Measurements from ENCODE around the gene AGPAT1. TPM values are rescaled to one million over a fixed set of nuclear protein-coding genes. Genes with fewer than 3 reads are reported as not detected.

The AGPAT1 gene
- polyA plus RNA-seq, 1 of the 3 experiments (the other 2 are of a cell fraction): 118 TPM

- Histone ChIP-seq H3K9me3 (no peaks in the 10 kb centered on the region), H3K36me3 (replicated peaks in 1 of 2; ENCODE audit: control insufficient read depth in 1 of 2, insufficient read depth in 2 of 2, low read length in 1 of 2) (peaks cover 9 to 12% of the 10 kb centered on the region in 2 experiments), H3K9ac (peak overlapping the region; percentile 84), H4K20me1 (ENCODE audit: insufficient read depth) (no peaks in the 10 kb centered on the region), H3F3A (replicated peaks; ENCODE audit: insufficient read depth) (peaks cover 13% of the 10 kb centered on the region), H3K4me1 (ENCODE audit: control insufficient read depth in 1 of 2, insufficient read depth in 2 of 2, low read depth in 1 of 2, low read length in 1 of 2) (peaks cover 12 to 40% of the 10 kb centered on the region in 2 experiments; a peak in 3 of 4 replicates), H3K27ac (ENCODE audit: low read depth in 2 of 2, low read length in 1 of 2) (peak overlapping the region; percentile 98 to 99), H3K9me2 (no peaks in the 10 kb centered on the region), H3K4me2 (peak overlapping the region; percentile 81), H3K79me2 (ENCODE audit: insufficient read depth) (peaks cover 53% of the 10 kb centered on the region), H2AFZ (ENCODE audit: low read depth) (peak overlapping the region; percentile 88), H3K4me3 (ENCODE audit: low read depth in 2 of 2, low read length in 1 of 2) (peak overlapping the region; percentile 84 to 99), H3K27me3 (ENCODE audit: insufficient read depth) (no peaks in the 10 kb centered on the region)
- ChIA-PET CTCF (interaction anchor here (0.7 to 1.6 kb wide), 4 partner anchors 10 to 129 kb away, joined by 3 to 4 read pairs (median 4); partner anchors contain the start of gene EGFL8), POLR2A (interaction anchor here (0.7 to 4.1 kb wide), 8 partner anchors 13 to 795 kb away, joined by 3 to 22 read pairs (median 6); partner anchors contain the start of genes ATF6B, FKBPL, GPANK1 and PBX2)
- TF ChIP-seq, protein P1, sequence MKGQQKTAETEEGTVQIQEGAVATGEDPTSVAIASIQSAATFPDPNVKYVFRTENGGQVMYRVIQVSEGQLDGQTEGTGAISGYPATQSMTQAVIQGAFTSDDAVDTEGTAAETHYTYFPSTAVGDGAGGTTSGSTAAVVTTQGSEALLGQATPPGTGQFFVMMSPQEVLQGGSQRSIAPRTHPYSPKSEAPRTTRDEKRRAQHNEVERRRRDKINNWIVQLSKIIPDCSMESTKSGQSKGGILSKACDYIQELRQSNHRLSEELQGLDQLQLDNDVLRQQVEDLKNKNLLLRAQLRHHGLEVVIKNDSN (IDR thresholded peaks at IDR 0.05; ENCODE audit: borderline replicate concordance, low read depth): peak; percentile 10; the same call in 1 of the 2 replicates
- TF ChIP-seq ELF1 (IDR thresholded peaks at IDR 0.05): no peak
- no peak for TF ChIP-seq IRF3 (IDR thresholded peaks at IDR 0.05; ENCODE audit: low read depth, low read length)
- WGBS (ENCODE audit: low lambda C conversion rate): 5% methylated on average over 5 of the region's 5 CpGs
- DNase-seq: no peak
These were observed 745 bp upstream of the AGPAT1 start for GRCh38 chr6:32176476-32177182.

GRCh38 chr6:32175322-32175710 lies 568 bp downstream of the AGPAT1 start:
- Histone ChIP-seq H3K9ac (peak overlapping the region; percentile 84), H3K4me2 (peak overlapping the region; percentile 81), H3K4me3 (ENCODE audit: low read depth in 2 of 2, low read length in 1 of 2) (peak overlapping the region; percentile 84 to 99), H3K9me3 (no peaks in the 10 kb centered on the region), H2AFZ (ENCODE audit: low read depth) (peak overlapping the region; percentile 73), H3K36me3 (replicated peaks in 1 of 2; ENCODE audit: control insufficient read depth in 1 of 2, insufficient read depth in 2 of 2, low read length in 1 of 2) (peaks cover 0 to 13% of the 10 kb centered on the region in 2 experiments), H4K20me1 (ENCODE audit: insufficient read depth) (no peaks in the 10 kb centered on the region), H3K27ac (ENCODE audit: low read depth in 2 of 2, low read length in 1 of 2) (peak overlapping the region in 1 of 2 experiments; percentile 87; a peak in 3 of 4 replicates), H3K79me2 (ENCODE audit: insufficient read depth) (peaks cover 55% of the 10 kb centered on the region), H3F3A (replicated peaks; ENCODE audit: insufficient read depth) (peaks cover 13% of the 10 kb centered on the region), H3K9me2 (no peaks in the 10 kb centered on the region), H3K4me1 (ENCODE audit: control insufficient read depth in 1 of 2, insufficient read depth in 2 of 2, low read depth in 1 of 2, low read length in 1 of 2) (peaks cover 12 to 40% of the 10 kb centered on the region in 2 experiments; a peak in 3 of 4 replicates), H3K27me3 (ENCODE audit: insufficient read depth) (no peaks in the 10 kb centered on the region)
- 7% methylated on average over 2 of the region's 2 CpGs for WGBS (ENCODE audit: low lambda C conversion rate)
- CTCF ChIA-PET: no interaction called here
- DNase-seq: no peak
- POLR2A ChIA-PET: no interaction called here
- TF ChIP-seq, protein P2, sequence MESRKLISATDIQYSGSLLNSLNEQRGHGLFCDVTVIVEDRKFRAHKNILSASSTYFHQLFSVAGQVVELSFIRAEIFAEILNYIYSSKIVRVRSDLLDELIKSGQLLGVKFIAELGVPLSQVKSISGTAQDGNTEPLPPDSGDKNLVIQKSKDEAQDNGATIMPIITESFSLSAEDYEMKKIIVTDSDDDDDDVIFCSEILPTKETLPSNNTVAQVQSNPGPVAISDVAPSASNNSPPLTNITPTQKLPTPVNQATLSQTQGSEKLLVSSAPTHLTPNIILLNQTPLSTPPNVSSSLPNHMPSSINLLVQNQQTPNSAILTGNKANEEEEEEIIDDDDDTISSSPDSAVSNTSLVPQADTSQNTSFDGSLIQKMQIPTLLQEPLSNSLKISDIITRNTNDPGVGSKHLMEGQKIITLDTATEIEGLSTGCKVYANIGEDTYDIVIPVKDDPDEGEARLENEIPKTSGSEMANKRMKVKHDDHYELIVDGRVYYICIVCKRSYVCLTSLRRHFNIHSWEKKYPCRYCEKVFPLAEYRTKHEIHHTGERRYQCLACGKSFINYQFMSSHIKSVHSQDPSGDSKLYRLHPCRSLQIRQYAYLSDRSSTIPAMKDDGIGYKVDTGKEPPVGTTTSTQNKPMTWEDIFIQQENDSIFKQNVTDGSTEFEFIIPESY (IDR thresholded peaks at IDR 0.05; ENCODE audit: borderline replicate concordance, low read depth): no peak
- TF ChIP-seq TAF1 (IDR thresholded peaks at IDR 0.05; ENCODE audit: borderline replicate concordance, low read depth, low read length) (no peak), EP300 (IDR thresholded peaks at IDR 0.05; ENCODE audit: borderline replicate concordance in 1 of 2, low read depth in 1 of 2, low read length in 1 of 2) (no peak), EZH2phosphoT487 (IDR thresholded peaks at IDR 0.05; ENCODE audit: borderline replicate concordance, low read depth) (no peak), FOSL2 (IDR thresholded peaks at IDR 0.05; ENCODE audit: borderline replicate concordance, low read depth) (no peak), REST (IDR thresholded peaks at IDR 0.05; ENCODE audit: low read depth, low read length) (no peak), NRF1 (IDR thresholded peaks at IDR 0.05; ENCODE audit: low read depth, low read length) (no peak), FOXM1 (IDR thresholded peaks at IDR 0.05; ENCODE audit: low read depth) (no peak), POLR2AphosphoS5 (IDR thresholded peaks at IDR 0.05; ENCODE audit: low read depth, low read length) (no peak), GATA2 (CRISPR knock-in tag; IDR thresholded peaks at IDR 0.05) (no peak), TCF12 (IDR thresholded peaks at IDR 0.05) (no peak), MXI1 (IDR thresholded peaks at IDR 0.05; ENCODE audit: low read depth, low read length) (no peak), TEAD4 (IDR thresholded peaks at IDR 0.05; ENCODE audit: borderline replicate concordance, insufficient read depth) (no peak), SIN3A (IDR thresholded peaks at IDR 0.05; ENCODE audit: borderline replicate concordance, low read depth, low read length) (no peak)

Data from SK-N-SH (cell line).